ENCODE measurements around the gene CHDH.

Gene CHDH

GRCh38 chr3:53812434-53812833 lies 33.8 kb downstream of the CHDH start:
- Histone ChIP-seq H3K4me3 (no peak overlapping the region), H3K9ac (ENCODE audit: insufficient read length) (no peak overlapping the region), H3K36me3 (ENCODE audit: insufficient read depth, low read length) (no peaks in the 10 kb centered on the region), H3K9me3 (ENCODE audit: low read depth, low read length) (no peaks in the 10 kb centered on the region), H3K27ac (no peak overlapping the region)
- TF ChIP-seq FOXP2 (optimal IDR thresholded peaks at IDR 0.05; ENCODE audit: control extremely low read depth, extremely low read length, insufficient read depth) = no peak
- no peak for TF ChIP-seq EZH2 (IDR thresholded peaks at IDR 0.05)
- no peak for TF ChIP-seq POLR2AphosphoS5 (IDR thresholded peaks at IDR 0.05; ENCODE audit: borderline replicate concordance, low read depth, low read length)
- no peak for DNase-seq (ENCODE audit: low read depth, low spot score)

DNA sequence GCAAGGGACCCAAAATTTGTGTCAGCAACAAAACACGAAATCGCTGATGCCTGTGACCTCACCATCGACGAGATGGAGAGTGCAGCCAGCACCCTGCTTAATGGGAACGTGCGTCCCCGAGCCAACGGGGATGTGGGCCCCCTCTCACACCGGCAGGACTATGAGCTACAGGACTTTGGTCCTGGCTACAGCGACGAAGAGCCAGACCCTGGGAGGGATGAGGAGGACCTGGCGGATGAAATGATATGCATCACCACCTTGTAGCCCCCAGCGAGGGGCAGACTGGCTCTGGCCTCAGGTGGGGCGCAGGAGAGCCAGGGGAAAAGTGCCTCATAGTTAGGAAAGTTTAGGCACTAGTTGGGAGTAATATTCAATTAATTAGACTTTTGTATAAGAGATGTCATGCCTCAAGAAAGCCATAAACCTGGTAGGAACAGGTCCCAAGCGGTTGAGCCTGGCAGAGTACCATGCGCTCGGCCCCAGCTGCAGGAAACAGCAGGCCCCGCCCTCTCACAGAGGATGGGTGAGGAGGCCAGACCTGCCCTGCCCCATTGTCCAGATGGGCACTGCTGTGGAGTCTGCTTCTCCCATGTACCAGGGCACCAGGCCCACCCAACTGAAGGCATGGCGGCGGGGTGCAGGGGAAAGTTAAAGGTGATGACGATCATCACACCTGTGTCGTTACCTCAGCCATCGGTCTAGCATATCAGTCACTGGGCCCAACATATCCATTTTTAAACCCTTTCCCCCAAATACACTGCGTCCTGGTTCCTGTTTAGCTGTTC lies 34.9 kb downstream of the CHDH start:
- no peak overlapping the region for H3K4me3 ChIP-seq
- no peaks in the 10 kb centered on the region for H3K36me3 ChIP-seq (ENCODE audit: insufficient read depth, low read length)
- TF ChIP-seq POLR2AphosphoS5 (IDR thresholded peaks at IDR 0.05; ENCODE audit: borderline replicate concordance, low read depth, low read length) (no peak), EZH2 (IDR thresholded peaks at IDR 0.05) (no peak), FOXP2 (optimal IDR thresholded peaks at IDR 0.05; ENCODE audit: control extremely low read depth, extremely low read length, insufficient read depth) (no peak)
- H3K9ac ChIP-seq (ENCODE audit: insufficient read length) = no peak overlapping the region
- no peaks in the 10 kb centered on the region for H3K9me3 ChIP-seq (ENCODE audit: low read depth, low read length)
- H3K27ac ChIP-seq = no peak overlapping the region
- no peak for DNase-seq (ENCODE audit: low read depth, low spot score)

DNA sequence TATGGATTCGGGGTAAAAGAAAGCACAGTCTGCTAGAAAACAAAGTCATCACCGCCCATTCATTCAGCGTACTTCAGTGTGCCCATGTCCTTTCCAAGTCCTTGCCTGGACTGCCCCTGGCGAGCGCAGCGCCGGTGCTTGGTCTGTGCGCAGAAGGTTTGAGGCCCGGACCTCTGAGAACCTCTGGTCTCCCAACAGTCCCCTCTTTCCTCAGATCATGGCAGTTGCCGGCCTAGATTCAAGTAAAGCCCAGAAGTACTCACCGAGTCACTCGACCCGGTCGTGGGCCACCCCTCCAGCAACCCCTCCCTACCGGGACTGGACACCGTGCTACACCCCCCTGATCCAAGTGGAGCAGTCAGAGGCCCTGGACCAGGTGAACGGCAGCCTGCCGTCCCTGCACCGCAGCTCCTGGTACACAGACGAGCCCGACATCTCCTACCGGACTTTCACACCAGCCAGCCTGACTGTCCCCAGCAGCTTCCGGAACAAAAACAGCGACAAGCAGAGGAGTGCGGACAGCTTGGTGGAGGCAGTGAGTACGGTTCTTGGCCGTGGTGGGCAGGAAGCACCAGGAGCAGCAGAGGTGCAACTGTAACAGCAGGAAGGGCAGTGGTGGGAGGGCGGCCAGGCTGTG lies 36.3 kb downstream of the CHDH start:
- H3K36me3 ChIP-seq (ENCODE audit: insufficient read depth, low read length) = no peaks in the 10 kb centered on the region
- H3K27ac ChIP-seq = no peak overlapping the region
- DNase-seq (ENCODE audit: low read depth, low spot score) = no peak
- H3K9ac ChIP-seq (ENCODE audit: insufficient read length) = no peak overlapping the region
- no peak overlapping the region for H3K4me3 ChIP-seq
- TF ChIP-seq POLR2AphosphoS5 (IDR thresholded peaks at IDR 0.05; ENCODE audit: borderline replicate concordance, low read depth, low read length) (no peak), EZH2 (IDR thresholded peaks at IDR 0.05) (no peak), FOXP2 (optimal IDR thresholded peaks at IDR 0.05; ENCODE audit: control extremely low read depth, extremely low read length, insufficient read depth) (no peak)
- H3K9me3 ChIP-seq (ENCODE audit: low read depth, low read length) = no peaks in the 10 kb centered on the region

- H3K9ac ChIP-seq (ENCODE audit: insufficient read length) = no peak overlapping the region
- no peaks in the 10 kb centered on the region for H3K36me3 ChIP-seq (ENCODE audit: insufficient read depth, low read length)
- H3K4me3 ChIP-seq = no peak overlapping the region
- no peak for TF ChIP-seq EZH2 (IDR thresholded peaks at IDR 0.05)
- TF ChIP-seq POLR2AphosphoS5 (IDR thresholded peaks at IDR 0.05; ENCODE audit: borderline replicate concordance, low read depth, low read length) = no peak
- no peak for TF ChIP-seq FOXP2 (optimal IDR thresholded peaks at IDR 0.05; ENCODE audit: control extremely low read depth, extremely low read length, insufficient read depth)
- DNase-seq (ENCODE audit: low read depth, low spot score) = no peak
- H3K27ac ChIP-seq = no peak overlapping the region
- H3K9me3 ChIP-seq (ENCODE audit: low read depth, low read length) = no peaks in the 10 kb centered on the region
Observed at GRCh38 chr3:53809267-53809666, 37.0 kb downstream of the CHDH start.

GRCh38 chr3:53808496-53808895 lies 37.7 kb downstream of the CHDH start:
- Histone ChIP-seq H3K9ac (ENCODE audit: insufficient read length) (no peak overlapping the region), H3K36me3 (ENCODE audit: insufficient read depth, low read length) (no peaks in the 10 kb centered on the region), H3K27ac (no peak overlapping the region), H3K4me3 (no peak overlapping the region), H3K9me3 (ENCODE audit: low read depth, low read length) (no peaks in the 10 kb centered on the region)
- no peak for DNase-seq (ENCODE audit: low read depth, low spot score)
- TF ChIP-seq EZH2 (IDR thresholded peaks at IDR 0.05) = no peak
- no peak for TF ChIP-seq FOXP2 (optimal IDR thresholded peaks at IDR 0.05; ENCODE audit: control extremely low read depth, extremely low read length, insufficient read depth)
- no peak for TF ChIP-seq POLR2AphosphoS5 (IDR thresholded peaks at IDR 0.05; ENCODE audit: borderline replicate concordance, low read depth, low read length)

DNA sequence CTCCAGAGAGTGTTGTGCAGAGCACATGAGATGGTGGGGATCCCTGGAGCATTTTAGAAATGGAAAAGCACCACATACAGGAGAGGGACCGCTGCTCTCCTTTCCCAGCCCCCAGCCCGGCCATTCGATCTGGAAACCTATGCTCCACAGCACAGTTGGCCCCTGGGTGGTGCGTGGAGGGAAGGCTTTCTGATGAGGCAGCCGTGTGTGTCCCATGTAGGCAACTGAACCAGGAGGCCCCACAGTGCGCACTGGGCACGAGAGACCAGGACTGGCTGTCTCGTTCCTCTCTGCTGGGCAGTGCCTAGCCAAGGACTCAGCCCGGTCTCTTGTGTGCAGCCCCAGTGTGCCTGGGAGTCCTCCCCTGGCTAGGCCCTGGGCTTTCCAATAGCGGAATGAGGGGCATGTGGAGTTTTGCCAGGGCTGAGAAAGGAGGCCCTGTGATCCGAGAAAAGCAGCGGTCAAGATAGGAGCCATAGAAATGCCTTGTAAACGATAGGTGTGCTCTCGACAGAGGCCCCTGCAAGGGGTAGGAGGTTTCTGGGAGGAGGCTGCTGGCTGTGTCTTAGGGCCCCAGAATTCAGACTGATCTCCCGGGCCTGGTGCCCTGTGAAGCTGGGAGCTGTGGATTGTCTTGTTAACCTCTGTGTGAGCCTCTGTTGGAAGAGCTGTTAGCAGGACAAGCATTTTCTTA lies 39.0 kb downstream of the CHDH start:
- TF ChIP-seq FOXP2 (optimal IDR thresholded peaks at IDR 0.05; ENCODE audit: control extremely low read depth, extremely low read length, insufficient read depth) = no peak
- no peak for TF ChIP-seq EZH2 (IDR thresholded peaks at IDR 0.05)
- no peak for TF ChIP-seq POLR2AphosphoS5 (IDR thresholded peaks at IDR 0.05; ENCODE audit: borderline replicate concordance, low read depth, low read length)
- H3K4me3 ChIP-seq = no peak overlapping the region
- no peak for DNase-seq (ENCODE audit: low read depth, low spot score)

DNA sequence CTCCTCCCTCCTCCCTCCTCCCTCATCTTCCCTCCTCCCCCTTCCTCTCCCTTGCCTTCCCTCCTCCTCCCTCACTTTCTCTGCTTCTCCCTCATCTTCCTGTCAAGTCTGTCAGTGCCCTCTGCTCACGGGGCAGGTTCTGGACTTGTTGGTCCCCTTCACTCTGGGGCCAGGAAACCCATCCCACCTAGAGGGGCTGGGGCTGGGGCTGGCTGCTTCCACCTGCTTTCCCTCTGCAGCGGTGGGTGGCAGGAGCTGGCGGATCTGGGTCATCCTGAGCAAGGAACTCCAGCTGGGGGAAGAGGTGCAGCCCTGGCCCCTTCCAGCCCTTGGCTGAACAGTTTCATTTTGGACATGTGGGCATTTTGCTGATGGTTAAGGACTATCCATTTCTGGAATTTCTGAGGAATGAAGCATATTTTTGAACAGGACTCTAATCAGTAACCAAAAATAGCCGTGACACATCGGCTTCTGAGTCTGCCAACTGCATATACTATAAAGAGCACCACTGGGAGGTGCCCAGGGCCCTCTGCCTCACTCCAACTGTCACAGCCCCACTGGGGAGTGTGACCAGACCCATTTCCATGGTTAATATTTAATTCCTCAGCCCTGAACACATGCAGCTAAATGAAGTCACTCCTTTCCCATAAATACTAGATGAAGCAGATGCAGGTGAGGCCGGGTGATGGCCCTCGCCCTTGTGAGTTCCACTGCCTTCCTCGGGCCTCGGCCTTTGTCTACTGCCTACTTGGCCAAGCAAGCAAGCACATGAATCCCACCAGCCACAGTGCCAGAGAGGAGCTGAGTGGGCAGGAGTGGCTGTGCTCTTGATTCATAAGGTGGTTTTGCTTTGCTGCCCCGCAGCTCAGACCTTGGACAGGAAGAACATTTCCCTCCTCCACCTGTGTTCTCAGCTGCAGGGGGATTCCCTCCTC lies 39.8 kb downstream of the CHDH start:
- TF ChIP-seq EZH2 (IDR thresholded peaks at IDR 0.05) (no peak), POLR2AphosphoS5 (IDR thresholded peaks at IDR 0.05; ENCODE audit: borderline replicate concordance, low read depth, low read length) (no peak), FOXP2 (optimal IDR thresholded peaks at IDR 0.05; ENCODE audit: control extremely low read depth, extremely low read length, insufficient read depth) (no peak)
- Histone ChIP-seq H3K9ac (ENCODE audit: insufficient read length) (no peak overlapping the region), H3K36me3 (ENCODE audit: insufficient read depth, low read length) (no peaks in the 10 kb centered on the region), H3K27ac (no peak overlapping the region), H3K9me3 (ENCODE audit: low read depth, low read length) (no peaks in the 10 kb centered on the region), H3K4me3 (no peak overlapping the region)
- no peak for DNase-seq (ENCODE audit: low read depth, low spot score)

More for the DNA sequence above, 39.0 kb downstream of the CHDH start:
- no peaks in the 10 kb centered on the region for H3K36me3 ChIP-seq (ENCODE audit: insufficient read depth, low read length)
- no peak overlapping the region for H3K27ac ChIP-seq
- no peak overlapping the region for H3K9ac ChIP-seq (ENCODE audit: insufficient read length)
- no peaks in the 10 kb centered on the region for H3K9me3 ChIP-seq (ENCODE audit: low read depth, low read length)
